Neuronal stem cell (in vitro differentiated cells): Measurements from ENCODE around the gene THAP12.

Experiments used
- DNase-seq: peaks from one replicate; pipeline ENCODE4 v3.0.0-alpha.2; 2013; ENCODE audit warnings: low spot score
- H2AFZ ChIP-seq: one replicate; pipeline ENCODE4 v1.6.1; 2013; ENCODE audit warnings: mild to moderate bottlenecking, low read length, inconsistent platforms
- H2AK5ac ChIP-seq: 2 replicates; pipeline ENCODE4 v1.6.1; 2013; ENCODE audit warnings: low read depth, mild to moderate bottlenecking, inconsistent platforms, low read length, moderate library complexity, mixed read lengths
- H2BK120ac ChIP-seq: 2 replicates; pipeline ENCODE4 v1.6.1; 2013; ENCODE audit warnings: low read depth, mild to moderate bottlenecking, inconsistent platforms, low read length, moderate library complexity, mixed read lengths
- H2BK12ac ChIP-seq: one replicate; pipeline ENCODE4 v1.6.1; 2013; ENCODE audit warnings: low read length, inconsistent platforms
- H2BK15ac ChIP-seq: 2 replicates; pipeline ENCODE4 v1.6.1; 2013; ENCODE audit warnings: mild to moderate bottlenecking, low read length, inconsistent platforms, mixed read lengths
- H2BK5ac ChIP-seq: one replicate; pipeline ENCODE4 v1.6.1; 2013; ENCODE audit warnings: inconsistent platforms, mild to moderate bottlenecking, low read length, moderate library complexity
- H3K14ac ChIP-seq: one replicate; pipeline ENCODE4 v1.6.1; 2013; ENCODE audit warnings: low read length, inconsistent platforms
- H3K18ac ChIP-seq: 2 replicates; pipeline ENCODE4 v1.6.1; 2013; ENCODE audit warnings: low read length, inconsistent platforms
- H3K23ac ChIP-seq: 2 replicates; pipeline ENCODE4 v1.6.1; 2013; ENCODE audit warnings: low read depth, mild to moderate bottlenecking, mixed read lengths, low read length, inconsistent platforms; ENCODE audit not compliant: poor library complexity
- H3K27ac ChIP-seq: replicated peaks from 3 replicates; pipeline ENCODE4 v1.5.1; 2013; ENCODE audit warnings: low read length, inconsistent platforms
- H3K27me3 ChIP-seq, 3 experiments: 2 replicates each; pipeline ENCODE4 v1.6.1; 2013; ENCODE audit warnings: low read length in 3 of 3, mild to moderate bottlenecking in 2 of 3, inconsistent platforms in 1 of 3, low read depth in 1 of 3, mixed read lengths in 1 of 3, moderate library complexity in 1 of 3; ENCODE audit not compliant: control insufficient read depth in 3 of 3, insufficient read depth in 3 of 3
- H3K36me3 ChIP-seq, 2 donors: replicated peaks in 1 of 2; 2 replicates each; pipeline ENCODE4 v1.6.1; 2013; ENCODE audit warnings: low read length in 2 of 2; ENCODE audit not compliant: control insufficient read depth in 2 of 2, insufficient read depth in 2 of 2
- H3K4ac ChIP-seq: 2 replicates; pipeline ENCODE4 v1.6.1; 2013; ENCODE audit warnings: inconsistent platforms, mild to moderate bottlenecking, low read length, moderate library complexity
- H3K4me1 ChIP-seq, 2 donors: 1 replicate in 1 of 2; 2 replicates in 1 of 2; pipeline ENCODE4 v1.6.1; 2013; ENCODE audit warnings: low read length in 2 of 2, low read depth in 1 of 2; ENCODE audit not compliant: control insufficient read depth in 2 of 2, insufficient read depth in 1 of 2
- H3K4me2 ChIP-seq: one replicate; pipeline ENCODE4 v1.6.1; 2013; ENCODE audit warnings: mild to moderate bottlenecking, low read length, inconsistent platforms; ENCODE audit not compliant: insufficient read depth, poor library complexity, severe bottlenecking
- H3K4me3 ChIP-seq, 2 donors: 2 replicates each; pipeline ENCODE4 v1.5.1; 2013; ENCODE audit warnings: low read length in 2 of 2, mild to moderate bottlenecking in 2 of 2, inconsistent platforms in 1 of 2, moderate library complexity in 1 of 2
- H3K79me1 ChIP-seq: one replicate; pipeline ENCODE4 v1.6.1; 2013; ENCODE audit warnings: low read depth, mild to moderate bottlenecking, inconsistent platforms, low read length, moderate library complexity
- H3K9ac ChIP-seq: one replicate; pipeline ENCODE4 v1.6.1; 2013; ENCODE audit warnings: mild to moderate bottlenecking, low read depth, low read length, inconsistent platforms; ENCODE audit not compliant: poor library complexity
- H3K9me3 ChIP-seq, 2 donors: replicated peaks in 1 of 2; 2 replicates each; pipeline versions ENCODE3 to v1.6.1; 2013; ENCODE audit warnings: low read length in 2 of 2, mild to moderate bottlenecking in 2 of 2, inconsistent platforms in 1 of 2, low read depth in 1 of 2, mixed read lengths in 1 of 2, moderate library complexity in 1 of 2; ENCODE audit not compliant: control insufficient read depth in 2 of 2, insufficient read depth in 1 of 2
- H4K8ac ChIP-seq: one replicate; pipeline ENCODE4 v1.6.1; 2013; ENCODE audit warnings: low read depth, mild to moderate bottlenecking, inconsistent platforms, low read length, moderate library complexity
- H4K91ac ChIP-seq: one replicate; pipeline ENCODE4 v1.6.1; 2013; ENCODE audit warnings: low read length, low read depth, mild to moderate bottlenecking, inconsistent platforms; ENCODE audit not compliant: poor library complexity
- WGBS, 2 donors: extraction: QIAGEN DNeasy Blood & Tissue Kit; methylation state at CpG; one replicate each; pipeline ENCODE4 v1.1.7; 2013; ENCODE audit warnings: missing lambda C conversion rate in 2 of 2, mixed read lengths in 1 of 2; ENCODE audit not compliant: insufficient read length in 2 of 2, insufficient replicate concordance in 1 of 2; ENCODE audit errors: extremely low coverage in 2 of 2; 5-methylcytosine and 5-hydroxymethylcytosine counted together

THAP12 gene

DNA sequence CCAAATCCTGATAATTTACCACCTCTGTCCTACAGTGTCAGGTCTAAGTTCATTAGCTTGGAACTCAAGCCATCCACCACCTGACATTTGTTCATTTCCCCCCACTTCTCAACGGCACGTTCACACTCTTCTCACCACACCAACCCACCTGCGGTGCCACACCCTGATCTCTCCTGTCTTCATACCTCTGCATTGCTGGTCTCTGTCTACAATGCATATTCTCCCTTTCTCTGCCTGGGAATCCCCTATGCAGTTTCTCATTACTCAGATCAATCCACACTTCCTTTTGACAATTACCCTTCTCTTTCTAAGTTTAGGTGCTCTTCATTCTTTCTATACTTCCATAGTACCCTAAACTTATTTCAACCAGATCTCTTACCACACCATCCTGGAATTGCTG is 43.4 kb upstream of the THAP12 start:
- Histone ChIP-seq H3K18ac (no peak overlapping the region), H3K4me1 (peaks cover 0 to 1% of the 10 kb centered on the region in 2 donors), H3K27ac (no peak overlapping the region), H3K36me3 (no peaks in the 10 kb centered on the region), H3K4me2 (no peak overlapping the region), H3K23ac (no peak overlapping the region), H3K79me1 (no peaks in the 10 kb centered on the region), H3K9ac (no peak overlapping the region), H3K4me3 (no peak overlapping the region), H2BK15ac (no peak overlapping the region), H2AFZ (no peak overlapping the region), H2BK120ac (no peak overlapping the region), H3K14ac (no peak overlapping the region), H3K9me3 (no peaks in the 10 kb centered on the region), H4K91ac (no peak overlapping the region), H3K27me3 (no peaks in the 10 kb centered on the region), H3K4ac (no peak overlapping the region), H2AK5ac (no peak overlapping the region), H2BK5ac (no peak overlapping the region), H2BK12ac (no peak overlapping the region), H4K8ac (no peak overlapping the region)
- WGBS, 2 donors, result no CpG with 5 or more reads among the region's 3 CpGs
- no peak for DNase-seq

GRCh38 chr11:76419896-76420295 is 39.0 kb upstream of the THAP12 start:
- Histone ChIP-seq H3K4ac (no peak overlapping the region), H3K27me3 (no peaks in the 10 kb centered on the region), H3K23ac (no peak overlapping the region), H3K79me1 (no peaks in the 10 kb centered on the region), H2BK5ac (no peak overlapping the region), H3K4me3 (no peak overlapping the region), H3K9me3 (no peaks in the 10 kb centered on the region), H3K9ac (no peak overlapping the region), H2BK120ac (no peak overlapping the region), H3K36me3 (no peaks in the 10 kb centered on the region), H2AFZ (no peak overlapping the region), H3K18ac (no peak overlapping the region), H4K8ac (no peak overlapping the region), H3K27ac (no peak overlapping the region), H2BK15ac (no peak overlapping the region), H3K4me1 (peaks cover 0 to 1% of the 10 kb centered on the region in 2 donors), H3K4me2 (no peak overlapping the region), H4K91ac (no peak overlapping the region), H2BK12ac (no peak overlapping the region), H3K14ac (no peak overlapping the region), H2AK5ac (no peak overlapping the region)
- no CpG with 5 or more reads among the region's 3 CpGs for WGBS, 2 donors
- DNase-seq, result no peak

DNA sequence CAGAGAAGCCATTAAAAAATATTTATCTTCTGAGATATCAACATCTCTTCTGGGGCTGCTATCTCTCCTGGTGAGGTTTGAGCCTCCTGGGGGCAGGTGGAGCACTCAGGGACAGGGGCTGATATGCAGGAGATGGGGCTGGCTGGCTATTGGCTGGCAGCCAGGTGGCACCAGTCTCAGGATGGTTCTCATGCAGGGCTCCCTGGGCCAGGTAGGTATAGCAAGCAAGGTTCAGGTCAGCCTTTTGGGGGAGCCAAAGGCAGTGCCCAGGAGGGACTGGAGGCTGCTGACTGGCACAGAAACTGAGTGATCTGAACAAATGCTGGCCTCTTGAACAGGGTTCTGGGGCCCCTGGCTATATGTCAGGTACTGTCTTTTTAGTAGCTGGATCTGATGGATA is 34.1 kb upstream of the THAP12 start:
- Histone ChIP-seq H3K4me3 (no peak overlapping the region), H3K79me1 (no peaks in the 10 kb centered on the region), H2AK5ac (no peak overlapping the region), H3K27ac (no peak overlapping the region), H2BK15ac (no peak overlapping the region), H2BK120ac (no peak overlapping the region), H3K18ac (no peak overlapping the region), H3K23ac (no peak overlapping the region), H4K91ac (no peak overlapping the region), H3K4me1 (no peaks in the 10 kb centered on the region), H3K4me2 (no peak overlapping the region), H3K9me3 (no peaks in the 10 kb centered on the region), H2AFZ (no peak overlapping the region), H4K8ac (no peak overlapping the region), H3K36me3 (no peaks in the 10 kb centered on the region), H3K4ac (no peak overlapping the region), H2BK5ac (no peak overlapping the region), H3K27me3 (no peaks in the 10 kb centered on the region), H3K14ac (no peak overlapping the region), H3K9ac (peak overlapping the region; percentile 36), H2BK12ac (no peak overlapping the region)
- DNase-seq, result no peak

DNA sequence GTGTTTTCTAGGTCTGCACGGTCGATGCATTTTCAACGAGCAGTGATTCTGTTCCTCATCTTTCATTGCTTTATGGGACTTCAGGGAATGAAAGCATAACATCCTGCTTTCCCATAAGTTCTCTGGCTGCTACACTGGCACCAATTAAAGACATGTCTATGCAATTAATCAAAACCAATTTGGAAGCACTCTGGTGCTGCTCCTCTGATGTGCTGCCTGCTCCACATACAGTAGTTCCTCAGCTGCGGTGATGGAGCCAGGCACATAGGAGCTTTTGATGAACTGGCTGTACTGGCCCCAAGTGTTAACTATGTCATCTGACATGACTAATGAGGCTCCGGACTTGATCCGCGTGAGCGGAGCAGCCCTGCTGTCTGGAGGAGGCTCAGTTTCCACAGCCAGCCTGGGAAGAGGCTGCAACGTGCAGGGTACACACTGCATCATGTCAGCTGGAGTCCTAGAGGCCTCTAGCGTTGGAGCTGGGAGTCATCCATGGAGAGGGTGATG is 30.0 kb upstream of the THAP12 start:
- H4K91ac ChIP-seq, result no peak overlapping the region
- H3K27ac ChIP-seq, result no peak overlapping the region
- H2AFZ ChIP-seq, result no peak overlapping the region
- H2BK5ac ChIP-seq, result no peak overlapping the region
- no peak overlapping the region for H3K4me2 ChIP-seq
- peaks cover 5 to 7% of the 10 kb centered on the region in 2 donors for H3K4me1 ChIP-seq
- no peak overlapping the region for H3K4me3 ChIP-seq
- no peak overlapping the region for H3K23ac ChIP-seq
- no peak for DNase-seq
- no peaks in the 10 kb centered on the region for H3K27me3 ChIP-seq
- no peak overlapping the region for H2BK120ac ChIP-seq
- H3K9ac ChIP-seq, result no peak overlapping the region
- H3K9me3 ChIP-seq, result no peaks in the 10 kb centered on the region
- no peak overlapping the region for H3K14ac ChIP-seq
- H3K79me1 ChIP-seq, result no peaks in the 10 kb centered on the region
- H2AK5ac ChIP-seq, result no peak overlapping the region
- no peak overlapping the region for H3K18ac ChIP-seq
- no peak overlapping the region for H4K8ac ChIP-seq
- no CpG with 5 or more reads among the region's 10 CpGs for WGBS, 2 donors
- H2BK15ac ChIP-seq, result no peak overlapping the region
- no peak overlapping the region for H3K4ac ChIP-seq
- no peaks in the 10 kb centered on the region for H3K36me3 ChIP-seq
- no peak overlapping the region for H2BK12ac ChIP-seq
